ENCODE results near the gene TULP3.

- TF ChIP-seq EZH2 (IDR thresholded peaks at IDR 0.05; ENCODE audit: low read length, missing control alignments) (no peak), CTCF (conservative IDR thresholded peaks at IDR 0.05 in 1 of 2, IDR thresholded peaks at IDR 0.05 in 1 of 2; ENCODE audit: low read depth in 1 of 2, low read length in 2 of 2) (no peak)
Measured at GRCh38 chr12:2941524-2941923, 50.8 kb downstream of the TULP3 start.
